GM12878 (cell line): ENCODE results near the gene ZNF418. TPM values are rescaled to one million over a fixed set of nuclear protein-coding genes. Genes with fewer than 3 reads are reported as not detected.

Source experiments
- BCLAF1 ChIP-seq: fragments of 450-650 bp; IDR thresholded peaks from 2 replicates; pipeline ENCODE4 v1.6.1; 2017; ENCODE audit warnings: antibody characterized with exemption, mild to moderate bottlenecking, moderate library complexity
- BRCA1 ChIP-seq: IDR thresholded peaks from 2 replicates; pipeline ENCODE4 v1.6.1; 2011; ENCODE audit warnings: low read depth, low read length, improper control_type of control experiment
- CBX3 ChIP-seq: fragments of 200-600 bp; sonication (generic); IDR thresholded peaks from 2 replicates; pipeline ENCODE4 v1.6.1; 2016; ENCODE audit warnings: low read depth, borderline replicate concordance
- E4F1 ChIP-seq: fragments of 450-650 bp; IDR thresholded peaks from 2 replicates; pipeline ENCODE4 v1.6.1; 2018; ENCODE audit warnings: borderline replicate concordance, mild to moderate bottlenecking; ENCODE audit not compliant: partially characterized antibody
- EED ChIP-seq: sonication (generic); IDR thresholded peaks from 2 replicates; pipeline ENCODE4 v1.6.1; 2016; ENCODE audit warnings: antibody characterized with exemption, low read depth
- MEF2B ChIP-seq: fragments of 450-650 bp; IDR thresholded peaks from 2 replicates; pipeline ENCODE4 v1.6.1; 2018; ENCODE audit warnings: mild to moderate bottlenecking, moderate library complexity; ENCODE audit not compliant: partially characterized antibody, poor library complexity, severe bottlenecking
- MYC ChIP-seq: IDR thresholded peaks from 2 replicates; pipeline ENCODE4 v1.6.1; 2011; ENCODE audit warnings: mild to moderate bottlenecking, low read length, moderate library complexity, inconsistent platforms; ENCODE audit not compliant: insufficient read depth, insufficient replicate concordance, insufficient read length, severe bottlenecking
- NR2C1 ChIP-seq: fragments of 450-650 bp; IDR thresholded peaks from 2 replicates; pipeline ENCODE4 v1.6.1; 2017; ENCODE audit warnings: antibody characterized with exemption, mild to moderate bottlenecking, moderate library complexity
- NR2F1 ChIP-seq: fragments of 450-650 bp; conservative IDR thresholded peaks from 2 replicates; pipeline ENCODE4 v1.6.1; 2017; ENCODE audit warnings: mild to moderate bottlenecking
- POLR2A ChIP-seq: IDR thresholded peaks from 2 replicates; pipeline ENCODE4 v1.6.1; 2011; ENCODE audit warnings: low read depth, mild to moderate bottlenecking, low read length
- RB1 ChIP-seq: fragments of 450-650 bp; formaldehyde crosslinking; IDR thresholded peaks from 2 replicates; pipeline ENCODE4 v1.6.1; 2017; ENCODE audit warnings: mild to moderate bottlenecking, borderline replicate concordance
- ZBTB4 ChIP-seq: fragments of 450-650 bp; formaldehyde crosslinking; IDR thresholded peaks from 2 replicates; pipeline ENCODE4 v1.4.0; 2022; ENCODE audit warnings: mild to moderate bottlenecking, moderate library complexity
- polyA plus RNA-seq, 11 experiments: library from polyadenylated mRNA; depleted of rRNA in 4 of 11; unstranded in 6 of 11; stranded (reverse) in 5 of 11; fragments of >200 nt; fragmentation: Nextera tagmentation in 4 of 11; fragmentation: Illumina TruSeq in 1 of 11; extraction: Ambion mirVana in 4 of 11; extraction: Trizol in 1 of 11; gene quantifications; 1 replicate in 1 of 11; 2 replicates in 10 of 11; pipeline versions ENCODE4 v1.2.1 to v1.2.3, GENCODE V29; 2011 to 2016; ENCODE audit warnings: inconsistent platforms in 2 of 11, missing spikeins in 2 of 11, low read depth in 1 of 11
- total RNA-seq, 4 experiments: library from RNA; depleted of rRNA in 3 of 4; stranded (reverse); fragments of >200 nt in 3 of 4; fragmentation: Illumina TruSeq in 1 of 4; extraction: Trizol in 1 of 4; gene quantifications; 2 replicates each; pipeline versions ENCODE4 v1.2.1 to v1.2.3, GENCODE V29; 2013 to 2021

ZNF418 gene
- total and polyA plus RNA-seq, 10 of the 15 experiments (the other 5 are each of a cell fraction or from before 2014, with no cell fraction given): 0.20 to 1.3 (median 0.59) TPM; not detected in 1

GRCh38 chr19:57949702-57950101 lies 14.5 kb upstream of the ZNF418 start (continued):
- no peak for TF ChIP-seq EED
- TF ChIP-seq E4F1: no peak
- TF ChIP-seq POLR2A: no peak
- TF ChIP-seq ZBTB4: no peak
- no peak for TF ChIP-seq MEF2B
- no peak for TF ChIP-seq RB1
- TF ChIP-seq NR2C1: no peak
- no peak for TF ChIP-seq BRCA1
- TF ChIP-seq NR2F1: no peak
- TF ChIP-seq MYC: no peak
- TF ChIP-seq BCLAF1: no peak
- no peak for TF ChIP-seq CBX3
